MM.1S (cell line): ENCODE data around the gene WFIKKN1.

ENCODE experiments used
- CTCF ChIP-seq: fragments of 300-600 bp; sonication (generic); IDR thresholded peaks from 2 replicates; pipeline ENCODE4 v1.5.1; 2016; ENCODE audit warnings: antibody characterized with exemption, low read length, mixed read lengths
- EZH2 ChIP-seq: fragments of 300-600 bp; sonication (generic); optimal IDR thresholded peaks from 2 replicates; pipeline ENCODE3; 2017; ENCODE audit warnings: low read depth, mild to moderate bottlenecking, antibody characterized with exemption, low read length, mixed read lengths
- EZH2phosphoT487 ChIP-seq: fragments of 300-600 bp; sonication (generic); IDR thresholded peaks from 2 replicates; pipeline ENCODE4 v1.6.1; 2018; ENCODE audit warnings: antibody characterized with exemption, low read length

GRCh38 chr16:645852-646678 lies 15.3 kb downstream of the WFIKKN1 start:
- TF ChIP-seq CTCF (no peak), EZH2 (no peak), EZH2phosphoT487 (no peak)
